Ishikawa (cell line): ENCODE measurements around the gene TMPRSS6.

ENCODE experiments used
- CEBPB ChIP-seq: IDR thresholded peaks from 2 replicates; pipeline ENCODE4 v1.6.1; 2012
- CREB1 ChIP-seq: IDR thresholded peaks from 2 replicates; pipeline ENCODE4 v1.6.1; 2012; ENCODE audit warnings: low read depth
- EGR1 ChIP-seq: IDR thresholded peaks from 2 replicates; pipeline ENCODE4 v1.6.1; 2012
- EP300 ChIP-seq: IDR thresholded peaks from 2 replicates; pipeline ENCODE4 v1.6.1; 2012; ENCODE audit warnings: borderline replicate concordance
- FOXM1 ChIP-seq: IDR thresholded peaks from 2 replicates; pipeline ENCODE4 v1.6.1; 2012; ENCODE audit warnings: low read depth, borderline replicate concordance
- MAX ChIP-seq: IDR thresholded peaks from 2 replicates; pipeline ENCODE4 v1.6.1; 2012
- NFIC ChIP-seq: IDR thresholded peaks from 2 replicates; pipeline ENCODE4 v1.6.1; 2012
- RAD21 ChIP-seq: IDR thresholded peaks from 2 replicates; pipeline ENCODE4 v1.6.1; 2012; ENCODE audit warnings: low read depth
- TAF1 ChIP-seq: IDR thresholded peaks from 2 replicates; pipeline ENCODE4 v1.6.1; 2012; ENCODE audit warnings: low read depth, mild to moderate bottlenecking
- TCF12 ChIP-seq: IDR thresholded peaks from 2 replicates; pipeline ENCODE4 v1.6.1; 2012; ENCODE audit warnings: low read depth
- TEAD4 ChIP-seq: IDR thresholded peaks from 2 replicates; pipeline ENCODE4 v1.6.1; 2012
- USF1 ChIP-seq: IDR thresholded peaks from 2 replicates; pipeline ENCODE4 v1.6.1; 2012
- YY1 ChIP-seq: IDR thresholded peaks from 2 replicates; pipeline ENCODE4 v1.6.1; 2012; ENCODE audit warnings: low read depth
- ZBTB7A ChIP-seq: IDR thresholded peaks from 2 replicates; pipeline ENCODE4 v1.6.1; 2012; ENCODE audit warnings: low read depth
- TF ChIP-seq, protein P1 (sequence below): IDR thresholded peaks from 2 replicates; pipeline ENCODE4 v1.6.1; 2012; ENCODE audit warnings: low read depth, mild to moderate bottlenecking

The TMPRSS6 gene

DNA sequence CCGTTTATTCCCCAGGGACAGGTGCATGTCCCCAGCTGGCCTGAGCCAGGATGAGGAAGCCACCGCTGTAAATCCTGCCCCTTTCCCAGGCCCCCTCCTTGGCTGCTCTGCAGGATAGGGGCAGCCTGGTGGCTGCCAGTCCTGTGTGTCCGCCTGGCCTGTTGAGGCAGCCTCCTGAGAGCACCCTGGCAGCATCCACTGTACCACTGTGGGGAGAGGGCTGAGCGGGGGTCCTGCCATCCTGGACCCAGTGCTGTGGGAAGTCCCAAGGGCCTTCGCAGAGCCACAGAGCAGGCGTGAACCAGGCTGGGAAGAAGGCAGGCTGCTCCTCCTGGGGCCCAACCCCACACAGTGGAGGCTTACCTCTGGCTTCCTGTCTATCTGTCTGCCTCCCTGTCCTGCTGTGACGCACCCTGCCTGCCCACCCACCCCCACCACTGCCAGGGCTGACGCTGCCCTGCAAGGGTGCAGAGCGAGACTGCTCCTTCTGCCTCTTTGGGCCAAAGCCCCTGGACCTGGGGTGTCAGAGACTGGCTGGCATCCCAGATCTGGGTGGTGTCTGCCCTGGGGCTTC lies 49.5 kb downstream of the TMPRSS6 start:
- TF ChIP-seq YY1 (no peak), TCF12 (no peak), FOXM1 (no peak), TEAD4 (no peak), EP300 (no peak), ZBTB7A (no peak), TAF1 (no peak), CEBPB (no peak), USF1 (no peak), NFIC (no peak), MAX (no peak), EGR1 (no peak), RAD21 (no peak)
- TF ChIP-seq, protein P1, sequence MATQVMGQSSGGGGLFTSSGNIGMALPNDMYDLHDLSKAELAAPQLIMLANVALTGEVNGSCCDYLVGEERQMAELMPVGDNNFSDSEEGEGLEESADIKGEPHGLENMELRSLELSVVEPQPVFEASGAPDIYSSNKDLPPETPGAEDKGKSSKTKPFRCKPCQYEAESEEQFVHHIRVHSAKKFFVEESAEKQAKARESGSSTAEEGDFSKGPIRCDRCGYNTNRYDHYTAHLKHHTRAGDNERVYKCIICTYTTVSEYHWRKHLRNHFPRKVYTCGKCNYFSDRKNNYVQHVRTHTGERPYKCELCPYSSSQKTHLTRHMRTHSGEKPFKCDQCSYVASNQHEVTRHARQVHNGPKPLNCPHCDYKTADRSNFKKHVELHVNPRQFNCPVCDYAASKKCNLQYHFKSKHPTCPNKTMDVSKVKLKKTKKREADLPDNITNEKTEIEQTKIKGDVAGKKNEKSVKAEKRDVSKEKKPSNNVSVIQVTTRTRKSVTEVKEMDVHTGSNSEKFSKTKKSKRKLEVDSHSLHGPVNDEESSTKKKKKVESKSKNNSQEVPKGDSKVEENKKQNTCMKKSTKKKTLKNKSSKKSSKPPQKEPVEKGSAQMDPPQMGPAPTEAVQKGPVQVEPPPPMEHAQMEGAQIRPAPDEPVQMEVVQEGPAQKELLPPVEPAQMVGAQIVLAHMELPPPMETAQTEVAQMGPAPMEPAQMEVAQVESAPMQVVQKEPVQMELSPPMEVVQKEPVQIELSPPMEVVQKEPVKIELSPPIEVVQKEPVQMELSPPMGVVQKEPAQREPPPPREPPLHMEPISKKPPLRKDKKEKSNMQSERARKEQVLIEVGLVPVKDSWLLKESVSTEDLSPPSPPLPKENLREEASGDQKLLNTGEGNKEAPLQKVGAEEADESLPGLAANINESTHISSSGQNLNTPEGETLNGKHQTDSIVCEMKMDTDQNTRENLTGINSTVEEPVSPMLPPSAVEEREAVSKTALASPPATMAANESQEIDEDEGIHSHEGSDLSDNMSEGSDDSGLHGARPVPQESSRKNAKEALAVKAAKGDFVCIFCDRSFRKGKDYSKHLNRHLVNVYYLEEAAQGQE: no peak

GRCh38 chr22:37058917-37059701 lies 50.4 kb downstream of the TMPRSS6 start:
- TF ChIP-seq USF1 (no peak), YY1 (no peak), TCF12 (no peak), FOXM1 (no peak), EP300 (no peak), CREB1 (no peak), NFIC (no peak), ZBTB7A (no peak), RAD21 (no peak), TAF1 (no peak)

- TF ChIP-seq EP300 (no peak), FOXM1 (no peak), TCF12 (no peak), TAF1 (no peak), MAX (no peak), USF1 (no peak), TEAD4 (no peak), NFIC (no peak), CREB1 (no peak), CEBPB (no peak), EGR1 (no peak), YY1 (no peak), ZBTB7A (no peak), RAD21 (no peak)
- TF ChIP-seq, protein P1: no peak
Observed at GRCh38 chr22:37057796-37058510, 51.6 kb downstream of the TMPRSS6 start.

- TF ChIP-seq TCF12: no peak
- TF ChIP-seq RAD21: no peak
- no peak for TF ChIP-seq EGR1
- TF ChIP-seq CEBPB: no peak
Observed at GRCh38 chr22:37057226-37057625, 52.3 kb downstream of the TMPRSS6 start.

- no peak for TF ChIP-seq YY1
- TF ChIP-seq CREB1: no peak
- no peak for TF ChIP-seq RAD21
- no peak for TF ChIP-seq EP300
- no peak for TF ChIP-seq CEBPB
- no peak for TF ChIP-seq MAX
- TF ChIP-seq TEAD4: no peak
- TF ChIP-seq NFIC: no peak
Observed at GRCh38 chr22:37056246-37056645, 53.3 kb downstream of the TMPRSS6 start.
